ENCODE measurements around the gene CLDN19. TPM values are rescaled to one million over a fixed set of nuclear protein-coding genes. Genes with fewer than 3 reads are reported as not detected.

Gene CLDN19
- not detected in 2 replicates for total RNA-seq

DNA sequence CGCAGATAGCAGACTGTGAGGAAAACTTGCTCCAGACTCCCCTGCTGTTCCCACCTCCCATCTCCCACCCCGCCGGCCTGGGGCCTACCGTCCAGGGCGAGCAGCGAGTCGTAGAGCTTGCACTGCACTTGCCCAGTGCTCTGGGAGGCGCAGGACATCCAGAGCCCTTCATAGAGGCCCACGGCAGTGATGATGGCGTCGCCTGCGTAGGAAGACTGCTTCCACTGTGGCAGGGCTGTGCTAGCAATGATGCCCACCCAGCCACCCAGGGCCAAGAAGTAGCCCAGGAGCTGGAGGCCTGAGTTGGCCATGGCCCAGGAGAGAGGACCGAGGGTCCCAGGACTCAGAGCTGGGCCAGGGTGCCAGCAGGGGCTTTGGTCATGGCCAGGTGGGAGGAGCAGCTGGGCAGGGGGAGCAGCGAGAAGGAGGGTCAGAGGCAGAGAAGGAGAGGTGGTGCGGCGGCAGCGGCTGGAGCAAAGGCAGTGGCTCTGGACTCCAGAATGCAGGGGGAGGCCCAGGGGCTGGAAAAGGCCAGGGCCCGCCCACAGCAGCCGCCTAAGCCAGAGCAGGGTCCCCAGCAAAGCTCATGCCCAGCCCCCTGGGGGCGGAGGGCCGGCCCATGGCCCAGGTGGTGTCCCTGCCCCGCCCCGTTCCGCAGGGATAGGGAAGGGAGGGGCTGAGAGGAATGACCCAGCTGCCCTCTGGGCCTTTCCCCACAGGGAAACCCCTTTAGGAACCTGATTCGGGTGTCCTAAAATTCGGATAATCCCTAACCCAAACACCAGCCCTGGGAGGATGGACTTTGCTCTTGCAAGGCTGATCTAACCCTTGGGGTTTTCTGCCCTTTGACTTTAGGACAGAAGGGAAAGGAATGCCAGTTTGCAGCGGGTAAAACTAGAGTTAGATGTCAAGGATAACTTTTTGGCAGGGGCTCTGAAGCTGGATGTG, at the start of gene CLDN19:
Gene CLDN19 (minus strand): TSS at position 484 of the 948 bp plus-strand sequence. CDS start 173 bp downstream, at position 311.

GRCh38 chr1:42784946-42785693, 45.1 kb upstream of the CLDN19 start, which contains the start of gene TMEM269:
Gene TMEM269 (plus strand): TSS chr1:42784991. CDS start chr1:42789894, 4,903 bp downstream.

GRCh38 chr1:42766741-42767509, 26.9 kb upstream of the CLDN19 start, which contains the start of the genes C1orf50 and P3H1:
Gene C1orf50 (plus strand): TSS chr1:42767249. CDS start chr1:42767312, 63 bp downstream.
Gene P3H1 (minus strand): TSS chr1:42767028. CDS start chr1:42766971, 57 bp downstream.

Other genes with a start within 250 kb of the CLDN19 start
- 48.6 and 73.2 TPM in 2 replicates for gene PPIH, start 81.8 kb downstream of the CLDN19 start, total RNA-seq
- gene YBX1, start 57.8 kb downstream of the CLDN19 start, total RNA-seq = 864 and 952 TPM in 2 replicates
- gene P3H1, start 26.8 kb upstream of the CLDN19 start, total RNA-seq = 180 and 215 TPM in 2 replicates
- 2.6 and 3.0 TPM in 2 replicates for gene C1orf50, start 27.0 kb upstream of the CLDN19 start, total RNA-seq
- under 0.01 TPM in 1 of 2 replicates, not detected in the other for gene TMEM269, start 44.8 kb upstream of the CLDN19 start, total RNA-seq
- 8.6 and 10.1 TPM in 2 replicates for gene ERMAP, start 76.9 kb upstream of the CLDN19 start, total RNA-seq
- gene SVBP, start 77.2 kb upstream of the CLDN19 start, total RNA-seq = 9.7 and 10.7 TPM in 2 replicates
- 9.8 and 10.3 TPM in 2 replicates for gene ZNF691, start 106.4 kb upstream of the CLDN19 start, total RNA-seq
- gene SLC2A1, start 218.6 kb upstream of the CLDN19 start, total RNA-seq = 45.6 and 67.5 TPM in 2 replicates